Left lung (tissue), 10 donors: ENCODE results near the gene RARS1. TPM values are rescaled to one million over a fixed set of nuclear protein-coding genes. Genes with fewer than 3 reads are reported as not detected.

Experiments
- ATAC-seq: fragments of 200-7000 bp; cut with Tn5 transposase; one replicate; pipeline ENCODE4 v1.9.1; 2020; ENCODE audit warnings: moderate library complexity
- DNase-seq, 4 donors: peaks; one replicate each; pipeline ENCODE4 v3.0.0-alpha.2; 2013 to 2020
- H3K27ac ChIP-seq, 2 donors: fragments of 200-600 bp; sonication (generic) in 1 of 2; one replicate each; pipeline versions ENCODE4 v1.5.0 to v1.8.0; 2020 to 2021
- H3K27me3 ChIP-seq, 2 donors: fragments of 200-600 bp; sonication (generic) in 1 of 2; one replicate each; pipeline versions ENCODE4 v1.5.0 to v1.8.0; 2020 to 2021
- H3K36me3 ChIP-seq, 2 donors: fragments of 200-600 bp; sonication (generic) in 1 of 2; one replicate each; pipeline versions ENCODE4 v1.5.0 to v1.8.0; 2020 to 2021
- H3K4me1 ChIP-seq, 2 donors: fragments of 200-600 bp; one replicate each; pipeline ENCODE4 v1.8.0; 2021
- H3K4me3 ChIP-seq, 2 donors: fragments of 200-600 bp; sonication (generic) in 1 of 2; one replicate each; pipeline versions ENCODE4 v1.5.0 to v1.8.0; 2020 to 2021; ENCODE audit warnings: mild to moderate bottlenecking in 1 of 2
- H3K9me3 ChIP-seq, 2 donors: fragments of 200-600 bp; sonication (generic) in 1 of 2; one replicate each; pipeline versions ENCODE4 v1.5.0 to v1.8.0; 2020 to 2021
- CTCF ChIP-seq, 2 donors: fragments of 200-600 bp; sonication (generic) in 1 of 2; IDR thresholded peaks; one replicate each; pipeline versions ENCODE4 v1.5.0 to v1.8.0; 2021; ENCODE audit warnings: antibody characterized with exemption in 2 of 2
- intact Hi-C, 2 donors: fragments of 100-400 bp; cut with DNase I; formaldehyde crosslinking; loops; one replicate each; pipeline versions ENCODE4 v1.11.2 to v1.14.2; 2022
- polyA plus RNA-seq, 6 donors: library from polyadenylated mRNA; unstranded; fragments of 120-200 nt; gene quantifications; one replicate each; pipeline ENCODE4 v1.2.1, GENCODE V29; 2013; ENCODE audit not compliant: insufficient read length in 6 of 6
- total RNA-seq, 2 donors: library from RNA; stranded (reverse); fragmentation: NEBNext Ultra II Directional; extraction: Animal tissue kit (Norgen Biotek cat#: 25700); gene quantifications; one replicate each; pipeline ENCODE4 v1.2.1, GENCODE V29; 2021
- donor health status: DM: no; HTN: yes; CAD: no.
- donor health status: DM: no; HTN: no; CAD: no.

RARS1 gene
- total and polyA plus RNA-seq, 8 donors: 67.2 to 88.3 (median 76.9) TPM

GRCh38 chr5:168446983-168447619 lies 39.2 kb upstream of the RARS1 start:
- Histone ChIP-seq H3K4me1 (no peaks in the 10 kb centered on the region), H3K4me3 (no peak overlapping the region), H3K9me3 (no peaks in the 10 kb centered on the region), H3K27ac (no peak overlapping the region), H3K36me3 (peaks cover 0 to 10% of the 10 kb centered on the region in 2 donors), H3K27me3 (no peaks in the 10 kb centered on the region)
- intact Hi-C loops: no loop called here
- ATAC-seq (no peak), DNase-seq (no peak)
- no peak for TF ChIP-seq CTCF (IDR thresholded peaks at IDR 0.05)

- intact Hi-C loops: no loop called here
- TF ChIP-seq CTCF (IDR thresholded peaks at IDR 0.05): no peak
- H3K27me3 ChIP-seq: no peaks in the 10 kb centered on the region
Measured at GRCh38 chr5:168447808-168448207, 38.5 kb upstream of the RARS1 start.

GRCh38 chr5:168449166-168449565 lies 37.1 kb upstream of the RARS1 start:
- DNase-seq: peak in 1 of 4 donors; percentile 34
- H3K9me3 ChIP-seq: no peaks in the 10 kb centered on the region
- no peaks in the 10 kb centered on the region for H3K4me1 ChIP-seq
- no peak overlapping the region for H3K4me3 ChIP-seq
- intact Hi-C loops: no loop called here
- peaks cover 0 to 4% of the 10 kb centered on the region in 2 donors for H3K36me3 ChIP-seq
- ATAC-seq: peak; percentile 70
- TF ChIP-seq CTCF (IDR thresholded peaks at IDR 0.05): no peak
- no peak overlapping the region for H3K27ac ChIP-seq
- H3K27me3 ChIP-seq: no peaks in the 10 kb centered on the region

More at GRCh38 chr5:168447808-168448207, 38.5 kb upstream of the RARS1 start:
- H3K4me3 ChIP-seq: no peak overlapping the region
- no peaks in the 10 kb centered on the region for H3K9me3 ChIP-seq
- no peak for ATAC-seq
- H3K36me3 ChIP-seq: peaks cover 0 to 10% of the 10 kb centered on the region in 2 donors
- H3K27ac ChIP-seq: no peak overlapping the region
- no peaks in the 10 kb centered on the region for H3K4me1 ChIP-seq
- no peak for DNase-seq

GRCh38 chr5:168451565-168451964 lies 34.7 kb upstream of the RARS1 start:
- Histone ChIP-seq H3K9me3 (no peaks in the 10 kb centered on the region), H3K27ac (no peak overlapping the region), H3K4me3 (no peak overlapping the region), H3K36me3 (peaks cover 0 to 20% of the 10 kb centered on the region in 2 donors), H3K4me1 (no peaks in the 10 kb centered on the region), H3K27me3 (no peaks in the 10 kb centered on the region)
- no peak for TF ChIP-seq CTCF (IDR thresholded peaks at IDR 0.05)
- intact Hi-C loops: no loop called here
- ATAC-seq (no peak), DNase-seq (no peak)

GRCh38 chr5:168455201-168455600 lies 31.1 kb upstream of the RARS1 start:
- no peak for TF ChIP-seq CTCF (IDR thresholded peaks at IDR 0.05)
- no peaks in the 10 kb centered on the region for H3K27me3 ChIP-seq
- H3K27ac ChIP-seq: no peak overlapping the region
- DNase-seq (no peak), ATAC-seq (no peak)
- H3K4me1 ChIP-seq: no peaks in the 10 kb centered on the region
- H3K4me3 ChIP-seq: no peak overlapping the region
- peaks cover 0 to 32% of the 10 kb centered on the region in 2 donors for H3K36me3 ChIP-seq
- H3K9me3 ChIP-seq: no peaks in the 10 kb centered on the region
- intact Hi-C loops: no loop called here
